ENCODE results near the gene IKZF1.

Gene IKZF1

GRCh38 chr7:50356945-50357268 lies 52.4 kb downstream of the IKZF1 start:
- DNase-seq = no peak

- no peak for DNase-seq
Measured at GRCh38 chr7:50357426-50357825, 52.9 kb downstream of the IKZF1 start.

- no peak for DNase-seq
Measured at GRCh38 chr7:50358041-50358705, 53.7 kb downstream of the IKZF1 start.

GRCh38 chr7:50358779-50359178 lies 54.3 kb downstream of the IKZF1 start:
- DNase-seq = no peak

- no peak for DNase-seq
Measured at GRCh38 chr7:50359258-50359994, 54.9 kb downstream of the IKZF1 start.

GRCh38 chr7:50359995-50360925 lies 55.7 kb downstream of the IKZF1 start:
- peak; percentile 41 to 68 (median 63) for DNase-seq

- no peak for DNase-seq
Measured at GRCh38 chr7:50362142-50362541, 57.6 kb downstream of the IKZF1 start.

GRCh38 chr7:50362712-50363282 lies 58.3 kb downstream of the IKZF1 start:
- DNase-seq = peak in 1 of 4 experiments; percentile 26

GRCh38 chr7:50363327-50364060 lies 59.0 kb downstream of the IKZF1 start:
- DNase-seq = no peak

- DNase-seq = no peak
Measured at GRCh38 chr7:50364645-50365044, 60.1 kb downstream of the IKZF1 start.

GRCh38 chr7:50366311-50366710 lies 61.8 kb downstream of the IKZF1 start:
- no peak for DNase-seq

GRCh38 chr7:50367100-50367499 lies 62.6 kb downstream of the IKZF1 start:
- no peak for DNase-seq

GRCh38 chr7:50367570-50367969 lies 63.1 kb downstream of the IKZF1 start:
- no peak for DNase-seq

- no peak for DNase-seq
Measured at GRCh38 chr7:50368366-50368765, 63.9 kb downstream of the IKZF1 start.

- DNase-seq = no peak
Measured at GRCh38 chr7:50369143-50370026, 64.9 kb downstream of the IKZF1 start.

GRCh38 chr7:50370884-50371283 lies 66.4 kb downstream of the IKZF1 start:
- no peak for DNase-seq

GRCh38 chr7:50371551-50372021 lies 67.1 kb downstream of the IKZF1 start:
- no peak for DNase-seq

- DNase-seq = no peak
Measured at GRCh38 chr7:50372923-50373322, 68.4 kb downstream of the IKZF1 start.

GRCh38 chr7:50376056-50376820 lies 71.7 kb downstream of the IKZF1 start:
- no peak for DNase-seq

GRCh38 chr7:50377356-50377755 lies 72.8 kb downstream of the IKZF1 start:
- no peak for DNase-seq

GRCh38 chr7:50379082-50379481 lies 74.6 kb downstream of the IKZF1 start:
- DNase-seq = no peak

All from activated naive CD4-positive, alpha-beta T cell (primary cell).